ENCODE measurements around the gene HEG1.

GRCh38 chr3:125052624-125053303, 3.0 kb downstream of the HEG1 start:
- TF ChIP-seq, protein P1, sequence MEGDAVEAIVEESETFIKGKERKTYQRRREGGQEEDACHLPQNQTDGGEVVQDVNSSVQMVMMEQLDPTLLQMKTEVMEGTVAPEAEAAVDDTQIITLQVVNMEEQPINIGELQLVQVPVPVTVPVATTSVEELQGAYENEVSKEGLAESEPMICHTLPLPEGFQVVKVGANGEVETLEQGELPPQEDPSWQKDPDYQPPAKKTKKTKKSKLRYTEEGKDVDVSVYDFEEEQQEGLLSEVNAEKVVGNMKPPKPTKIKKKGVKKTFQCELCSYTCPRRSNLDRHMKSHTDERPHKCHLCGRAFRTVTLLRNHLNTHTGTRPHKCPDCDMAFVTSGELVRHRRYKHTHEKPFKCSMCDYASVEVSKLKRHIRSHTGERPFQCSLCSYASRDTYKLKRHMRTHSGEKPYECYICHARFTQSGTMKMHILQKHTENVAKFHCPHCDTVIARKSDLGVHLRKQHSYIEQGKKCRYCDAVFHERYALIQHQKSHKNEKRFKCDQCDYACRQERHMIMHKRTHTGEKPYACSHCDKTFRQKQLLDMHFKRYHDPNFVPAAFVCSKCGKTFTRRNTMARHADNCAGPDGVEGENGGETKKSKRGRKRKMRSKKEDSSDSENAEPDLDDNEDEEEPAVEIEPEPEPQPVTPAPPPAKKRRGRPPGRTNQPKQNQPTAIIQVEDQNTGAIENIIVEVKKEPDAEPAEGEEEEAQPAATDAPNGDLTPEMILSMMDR (IDR thresholded peaks at IDR 0.05), result no peak
- TF ChIP-seq ZNF281 (CRISPR knock-in tag; IDR thresholded peaks at IDR 0.05) (no peak), IRF1 (CRISPR knock-in tag; IDR thresholded peaks at IDR 0.05) (no peak), ZNF121 (CRISPR knock-in tag; IDR thresholded peaks at IDR 0.05) (no peak), TEAD1 (CRISPR knock-in tag; IDR thresholded peaks at IDR 0.05) (no peak), TCF7 (CRISPR knock-in tag; IDR thresholded peaks at IDR 0.05; ENCODE audit: low read depth) (no peak), GRHL2 (CRISPR knock-in tag; IDR thresholded peaks at IDR 0.05; ENCODE audit: insufficient replicate concordance, severe bottlenecking) (no peak), STAT6 (CRISPR knock-in tag; conservative IDR thresholded peaks at IDR 0.05; ENCODE audit: low read depth) (no peak)
- TF ChIP-seq, protein P2, sequence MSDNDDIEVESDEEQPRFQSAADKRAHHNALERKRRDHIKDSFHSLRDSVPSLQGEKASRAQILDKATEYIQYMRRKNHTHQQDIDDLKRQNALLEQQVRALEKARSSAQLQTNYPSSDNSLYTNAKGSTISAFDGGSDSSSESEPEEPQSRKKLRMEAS (CRISPR knock-in tag; IDR thresholded peaks at IDR 0.05), result no peak
- TF ChIP-seq, protein P3, sequence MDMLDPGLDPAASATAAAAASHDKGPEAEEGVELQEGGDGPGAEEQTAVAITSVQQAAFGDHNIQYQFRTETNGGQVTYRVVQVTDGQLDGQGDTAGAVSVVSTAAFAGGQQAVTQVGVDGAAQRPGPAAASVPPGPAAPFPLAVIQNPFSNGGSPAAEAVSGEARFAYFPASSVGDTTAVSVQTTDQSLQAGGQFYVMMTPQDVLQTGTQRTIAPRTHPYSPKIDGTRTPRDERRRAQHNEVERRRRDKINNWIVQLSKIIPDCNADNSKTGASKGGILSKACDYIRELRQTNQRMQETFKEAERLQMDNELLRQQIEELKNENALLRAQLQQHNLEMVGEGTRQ (CRISPR knock-in tag; IDR thresholded peaks at IDR 0.05), result no peak
- TF ChIP-seq, protein P4, sequence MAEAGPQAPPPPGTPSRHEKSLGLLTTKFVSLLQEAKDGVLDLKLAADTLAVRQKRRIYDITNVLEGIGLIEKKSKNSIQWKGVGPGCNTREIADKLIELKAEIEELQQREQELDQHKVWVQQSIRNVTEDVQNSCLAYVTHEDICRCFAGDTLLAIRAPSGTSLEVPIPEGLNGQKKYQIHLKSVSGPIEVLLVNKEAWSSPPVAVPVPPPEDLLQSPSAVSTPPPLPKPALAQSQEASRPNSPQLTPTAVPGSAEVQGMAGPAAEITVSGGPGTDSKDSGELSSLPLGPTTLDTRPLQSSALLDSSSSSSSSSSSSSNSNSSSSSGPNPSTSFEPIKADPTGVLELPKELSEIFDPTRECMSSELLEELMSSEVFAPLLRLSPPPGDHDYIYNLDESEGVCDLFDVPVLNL (CRISPR knock-in tag; IDR thresholded peaks at IDR 0.05; ENCODE audit: borderline replicate concordance, low read depth), result no peak
- TF ChIP-seq, protein P5, sequence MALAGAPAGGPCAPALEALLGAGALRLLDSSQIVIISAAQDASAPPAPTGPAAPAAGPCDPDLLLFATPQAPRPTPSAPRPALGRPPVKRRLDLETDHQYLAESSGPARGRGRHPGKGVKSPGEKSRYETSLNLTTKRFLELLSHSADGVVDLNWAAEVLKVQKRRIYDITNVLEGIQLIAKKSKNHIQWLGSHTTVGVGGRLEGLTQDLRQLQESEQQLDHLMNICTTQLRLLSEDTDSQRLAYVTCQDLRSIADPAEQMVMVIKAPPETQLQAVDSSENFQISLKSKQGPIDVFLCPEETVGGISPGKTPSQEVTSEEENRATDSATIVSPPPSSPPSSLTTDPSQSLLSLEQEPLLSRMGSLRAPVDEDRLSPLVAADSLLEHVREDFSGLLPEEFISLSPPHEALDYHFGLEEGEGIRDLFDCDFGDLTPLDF (CRISPR knock-in tag; IDR thresholded peaks at IDR 0.05), result no peak
